Thyroid gland (tissue), 4 donors: ENCODE data around the gene STN1.
A peak's percentile ranks its signal among the peaks of the same experiment; 100 is the strongest.

Source experiments
- CTCF ChIP-seq, 6 experiments: fragments of 200-600 bp in 3 of 6; fragments of 450-650 bp in 3 of 6; sonication (generic) in 3 of 6; IDR thresholded peaks; one replicate each; pipeline ENCODE4 v1.5.1; 2016 to 2019; ENCODE audit warnings: antibody characterized with exemption in 6 of 6, mild to moderate bottlenecking in 2 of 6, inconsistent platforms in 1 of 6, moderate library complexity in 1 of 6
- POLR2A ChIP-seq, 2 donors: fragments of 450-650 bp; IDR thresholded peaks; one replicate each; pipeline ENCODE4 v1.6.1; 2017; ENCODE audit warnings: antibody characterized with exemption in 2 of 2, mild to moderate bottlenecking in 2 of 2, moderate library complexity in 1 of 2

DNA sequence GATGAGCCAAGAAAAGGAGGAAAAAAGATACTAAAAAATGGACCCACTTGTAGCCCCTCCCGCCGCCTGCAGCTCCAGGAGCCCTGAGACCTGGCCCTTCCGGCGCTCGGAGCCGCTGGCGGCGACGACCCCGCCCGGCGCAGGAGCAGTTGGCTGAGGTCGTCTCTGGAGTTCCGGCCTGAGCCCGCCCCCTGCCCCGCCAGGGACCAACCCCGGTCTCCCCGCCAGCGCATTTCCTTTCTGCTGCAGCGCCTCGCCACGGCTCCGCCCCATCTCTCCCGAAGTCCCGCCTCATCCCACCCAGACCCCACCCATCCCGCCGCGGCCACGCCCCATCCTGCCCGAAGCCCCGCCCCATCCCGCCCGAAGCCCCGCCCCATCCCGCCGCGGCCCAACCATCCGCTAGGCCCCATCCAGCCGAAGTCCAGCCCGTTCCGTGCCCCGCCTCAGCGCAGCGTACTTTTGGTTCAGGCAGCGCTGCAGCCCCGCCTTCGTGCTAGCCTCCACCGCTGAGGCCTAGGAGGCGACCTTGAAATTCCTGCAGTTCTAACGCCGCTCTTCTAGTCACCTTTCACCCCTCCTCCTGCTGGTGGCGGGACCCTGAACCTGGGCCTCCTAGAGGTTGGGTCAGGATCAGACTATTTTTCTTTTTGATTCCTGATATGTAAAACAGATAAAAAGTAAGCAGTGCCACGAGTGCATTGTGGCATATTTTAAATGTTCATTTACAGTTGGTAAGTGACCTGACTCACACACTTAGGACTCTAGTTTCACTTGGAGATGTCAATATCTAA, at the start of gene STN1:
- TF ChIP-seq CTCF (IDR thresholded peaks at IDR 0.05), result peak in 1 of 6 experiments; percentile 12
- TF ChIP-seq POLR2A (IDR thresholded peaks at IDR 0.05), result peak; percentile 59 to 90
